Measurements from ENCODE around the gene NELFB. TPM values are rescaled to one million over a fixed set of nuclear protein-coding genes. Genes with fewer than 3 reads are reported as not detected.
A peak's percentile ranks its signal among the peaks of the same experiment; 100 is the strongest.

Gene NELFB
- total RNA-seq, result 39.2 TPM
- long read RNA-seq, transcript NELFB-201 (13 exons, 2,698 nt), result major isoform, 14 of 33 reads
- long read RNA-seq, partial matches to known transcripts, result 15 of 33 reads
- long read RNA-seq, other reads (novel, unspliced or antisense), result 4 of 33 reads

- peak; percentile 98 for DNase-seq (ENCODE audit: low spot score)
Measured at GRCh38 chr9:137254624-137255447, at the start of gene NELFB. Gene NELFB (plus strand): TSS chr9:137255327.

GRCh38 chr9:137206602-137207001 is 48.5 kb upstream of the NELFB start:
- DNase-seq (ENCODE audit: low spot score), result no peak

- DNase-seq (ENCODE audit: low spot score), result no peak
Measured at GRCh38 chr9:137211532-137211931, 43.6 kb upstream of the NELFB start.

GRCh38 chr9:137212520-137212919 is 42.6 kb upstream of the NELFB start:
- DNase-seq (ENCODE audit: low spot score), result no peak

GRCh38 chr9:137213160-137214060 is 41.7 kb upstream of the NELFB start:
- DNase-seq (ENCODE audit: low spot score), result no peak

- no peak for DNase-seq (ENCODE audit: low spot score)
Measured at GRCh38 chr9:137214620-137215019, 40.5 kb upstream of the NELFB start.

GRCh38 chr9:137215196-137215986 is 39.7 kb upstream of the NELFB start:
- no peak for DNase-seq (ENCODE audit: low spot score)

- no peak for DNase-seq (ENCODE audit: low spot score)
Measured at GRCh38 chr9:137216188-137216965, 38.8 kb upstream of the NELFB start.

GRCh38 chr9:137217276-137218211 is 37.6 kb upstream of the NELFB start:
- no peak for DNase-seq (ENCODE audit: low spot score)

- no peak for DNase-seq (ENCODE audit: low spot score)
Measured at GRCh38 chr9:137218212-137218753, 36.8 kb upstream of the NELFB start.

- no peak for DNase-seq (ENCODE audit: low spot score)
Measured at GRCh38 chr9:137218754-137219271, 36.3 kb upstream of the NELFB start.

GRCh38 chr9:137219757-137220316 is 35.3 kb upstream of the NELFB start:
- DNase-seq (ENCODE audit: low spot score), result no peak

- no peak for DNase-seq (ENCODE audit: low spot score)
Measured at GRCh38 chr9:137220317-137221094, 34.6 kb upstream of the NELFB start.

GRCh38 chr9:137221095-137221505 is 34.0 kb upstream of the NELFB start:
- DNase-seq (ENCODE audit: low spot score), result no peak

GRCh38 chr9:137221506-137222111 is 33.5 kb upstream of the NELFB start:
- no peak for DNase-seq (ENCODE audit: low spot score)

- no peak for DNase-seq (ENCODE audit: low spot score)
Measured at GRCh38 chr9:137222190-137223077, 32.7 kb upstream of the NELFB start, which contains the start of gene RNF208. Gene RNF208 (minus strand): TSS chr9:137222240. CDS start chr9:137221212, 1,028 bp downstream.
